ES-I3 (cell line): ENCODE measurements around the gene KRTAP5-6.
"Not testable (repeated sequence)": the region's sequence is repeated elsewhere in the genome, so short reads cannot be mapped to it uniquely, and the experiment has no call there.

Source experiments
- H3K36me3 ChIP-seq: 2 replicates; pipeline ENCODE4 v1.6.1; 2013; ENCODE audit warnings: mild to moderate bottlenecking, low read length, control low read depth, moderate library complexity; ENCODE audit not compliant: insufficient read depth
- H3K4me1 ChIP-seq: 2 replicates; pipeline ENCODE4 v1.6.1; 2013; ENCODE audit warnings: mild to moderate bottlenecking, control low read depth, low read length; ENCODE audit not compliant: insufficient read depth
- H3K9ac ChIP-seq: 2 replicates; pipeline ENCODE4 v1.6.1; 2013; ENCODE audit warnings: low read depth, mild to moderate bottlenecking, low read length, moderate library complexity
- H3K9me3 ChIP-seq: 2 replicates; pipeline ENCODE4 v1.6.1; 2013; ENCODE audit warnings: mild to moderate bottlenecking, low read length, moderate library complexity; ENCODE audit not compliant: control insufficient read depth, insufficient read depth

The KRTAP5-6 gene

GRCh38 chr11:1670905-1671371, 26.1 kb upstream of the KRTAP5-6 start:
- Histone ChIP-seq H3K36me3 (no peaks in the 10 kb centered on the region), H3K4me1 (no peaks in the 10 kb centered on the region; the same call in 1 of the 2 replicates), H3K9ac (no peak overlapping the region), H3K9me3 (no peaks in the 10 kb centered on the region)

- H3K9me3 ChIP-seq, result no peaks in the 10 kb centered on the region
- H3K9ac ChIP-seq, result no peak overlapping the region
- H3K4me1 ChIP-seq, result no peaks in the 10 kb centered on the region; the same call in 1 of the 2 replicates
- H3K36me3 ChIP-seq, result no peaks in the 10 kb centered on the region
Observed at GRCh38 chr11:1671658-1672057, 25.3 kb upstream of the KRTAP5-6 start.

GRCh38 chr11:1672613-1673350, 24.2 kb upstream of the KRTAP5-6 start:
- Histone ChIP-seq H3K9ac (no peak overlapping the region), H3K9me3 (no peaks in the 10 kb centered on the region), H3K4me1 (no peaks in the 10 kb centered on the region; the same call in 1 of the 2 replicates), H3K36me3 (no peaks in the 10 kb centered on the region)

GRCh38 chr11:1673446-1674172, 23.4 kb upstream of the KRTAP5-6 start:
- Histone ChIP-seq H3K36me3 (no peaks in the 10 kb centered on the region), H3K9ac (no peak overlapping the region), H3K9me3 (no peaks in the 10 kb centered on the region), H3K4me1 (no peaks in the 10 kb centered on the region; the same call in 1 of the 2 replicates)

GRCh38 chr11:1674173-1675131, 22.5 kb upstream of the KRTAP5-6 start:
- Histone ChIP-seq H3K36me3 (no peaks in the 10 kb centered on the region), H3K9ac (no peak overlapping the region), H3K9me3 (no peaks in the 10 kb centered on the region), H3K4me1 (no peaks in the 10 kb centered on the region; the same call in 1 of the 2 replicates)

- H3K9ac ChIP-seq, result no peak overlapping the region
- no peaks in the 10 kb centered on the region for H3K9me3 ChIP-seq
- H3K4me1 ChIP-seq, result no peaks in the 10 kb centered on the region; the same call in 1 of the 2 replicates
- no peaks in the 10 kb centered on the region for H3K36me3 ChIP-seq
Observed at GRCh38 chr11:1675536-1676228, 21.3 kb upstream of the KRTAP5-6 start.

GRCh38 chr11:1676229-1676740, 20.7 kb upstream of the KRTAP5-6 start:
- Histone ChIP-seq H3K36me3 (no peaks in the 10 kb centered on the region), H3K9me3 (no peaks in the 10 kb centered on the region), H3K4me1 (no peaks in the 10 kb centered on the region; the same call in 1 of the 2 replicates), H3K9ac (no peak overlapping the region)

- no peak overlapping the region for H3K9ac ChIP-seq
- no peaks in the 10 kb centered on the region for H3K4me1 ChIP-seq
- H3K9me3 ChIP-seq, result no peaks in the 10 kb centered on the region
- H3K36me3 ChIP-seq, result no peaks in the 10 kb centered on the region
Observed at GRCh38 chr11:1679881-1680280, 17.1 kb upstream of the KRTAP5-6 start.

- Histone ChIP-seq H3K9ac (no peak overlapping the region), H3K9me3 (no peaks in the 10 kb centered on the region), H3K4me1 (no peaks in the 10 kb centered on the region), H3K36me3 (no peaks in the 10 kb centered on the region)
Observed at GRCh38 chr11:1682225-1682905, 14.6 kb upstream of the KRTAP5-6 start.

- H3K9me3 ChIP-seq, H3K36me3 ChIP-seq, H3K9ac ChIP-seq, H3K4me1 ChIP-seq: not testable (repeated sequence)
Observed at GRCh38 chr11:1683216-1683615, 13.8 kb upstream of the KRTAP5-6 start.

GRCh38 chr11:1683904-1684572, 13.0 kb upstream of the KRTAP5-6 start:
- not testable (repeated sequence) for H3K4me1 ChIP-seq, H3K36me3 ChIP-seq, H3K9ac ChIP-seq, H3K9me3 ChIP-seq

GRCh38 chr11:1684886-1685874, 11.8 kb upstream of the KRTAP5-6 start:
- H3K4me1 ChIP-seq, H3K9me3 ChIP-seq, H3K9ac ChIP-seq, H3K36me3 ChIP-seq: not testable (repeated sequence)
